HL-60 (cell line): ENCODE data around the gene TMOD1.

Experiments used
- POLR2AphosphoS5 ChIP-seq: IDR thresholded peaks from 2 replicates; pipeline ENCODE4 v1.6.1; 2012; ENCODE audit warnings: low read depth
- TF ChIP-seq, protein P1 (sequence below): IDR thresholded peaks from one replicate; pipeline ENCODE4 v1.5.1; 2011; ENCODE audit warnings: low read length, control low read depth, inconsistent platforms; ENCODE audit not compliant: insufficient read depth

DNA sequence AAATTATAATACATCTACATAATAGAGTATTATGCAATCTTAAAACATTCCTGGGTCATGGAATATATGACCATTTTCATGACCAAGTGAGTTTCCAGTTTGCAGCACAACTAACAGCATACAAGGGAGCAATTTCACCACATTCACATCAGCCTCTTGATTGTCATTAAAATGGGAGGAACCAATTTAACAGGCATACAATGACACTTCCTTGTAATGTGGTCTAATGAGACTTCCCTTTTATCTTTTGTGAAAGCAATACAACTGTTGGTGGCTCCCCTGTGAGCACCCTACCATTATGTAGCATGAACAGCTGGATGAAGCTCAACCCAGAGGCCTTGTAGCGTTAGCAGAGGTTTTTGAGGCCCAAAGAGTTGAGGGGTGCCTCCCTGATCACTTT lies 13.6 kb upstream of the TMOD1 start:
- TF ChIP-seq, protein P1, sequence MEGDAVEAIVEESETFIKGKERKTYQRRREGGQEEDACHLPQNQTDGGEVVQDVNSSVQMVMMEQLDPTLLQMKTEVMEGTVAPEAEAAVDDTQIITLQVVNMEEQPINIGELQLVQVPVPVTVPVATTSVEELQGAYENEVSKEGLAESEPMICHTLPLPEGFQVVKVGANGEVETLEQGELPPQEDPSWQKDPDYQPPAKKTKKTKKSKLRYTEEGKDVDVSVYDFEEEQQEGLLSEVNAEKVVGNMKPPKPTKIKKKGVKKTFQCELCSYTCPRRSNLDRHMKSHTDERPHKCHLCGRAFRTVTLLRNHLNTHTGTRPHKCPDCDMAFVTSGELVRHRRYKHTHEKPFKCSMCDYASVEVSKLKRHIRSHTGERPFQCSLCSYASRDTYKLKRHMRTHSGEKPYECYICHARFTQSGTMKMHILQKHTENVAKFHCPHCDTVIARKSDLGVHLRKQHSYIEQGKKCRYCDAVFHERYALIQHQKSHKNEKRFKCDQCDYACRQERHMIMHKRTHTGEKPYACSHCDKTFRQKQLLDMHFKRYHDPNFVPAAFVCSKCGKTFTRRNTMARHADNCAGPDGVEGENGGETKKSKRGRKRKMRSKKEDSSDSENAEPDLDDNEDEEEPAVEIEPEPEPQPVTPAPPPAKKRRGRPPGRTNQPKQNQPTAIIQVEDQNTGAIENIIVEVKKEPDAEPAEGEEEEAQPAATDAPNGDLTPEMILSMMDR: no peak
- no peak for TF ChIP-seq POLR2AphosphoS5
